H1 (cell line): ENCODE results near the gene CSGALNACT2. TPM values are rescaled to one million over a fixed set of nuclear protein-coding genes. Genes with fewer than 3 reads are reported as not detected.

Experiments
- ATF2 ChIP-seq: IDR thresholded peaks from 2 replicates; pipeline ENCODE4 v1.6.1; 2012; ENCODE audit warnings: low read length, inconsistent platforms
- KDM5A ChIP-seq: fragments of 200-600 bp; IDR thresholded peaks from 2 replicates; pipeline ENCODE4 v1.7.1; 2012; ENCODE audit warnings: mild to moderate bottlenecking, low read length, inconsistent platforms, mixed read lengths
- POU5F1 ChIP-seq: IDR thresholded peaks from 2 replicates; pipeline ENCODE4 v1.6.1; 2011; ENCODE audit warnings: low read depth, mild to moderate bottlenecking, low read length, moderate library complexity
- USF2 ChIP-seq: IDR thresholded peaks from 2 replicates; pipeline ENCODE4 v1.6.1; 2011; ENCODE audit warnings: low read length, improper control_type of control experiment
- polyA plus RNA-seq, 7 experiments: library from polyadenylated mRNA; depleted of rRNA in 3 of 7; stranded (reverse) in 5 of 7; unstranded in 2 of 7; fragments of >200 nt in 5 of 7; fragments of 200-250 nt in 2 of 7; gene quantifications; 1 replicate in 5 of 7; 2 replicates in 1 of 7; 4 replicates in 1 of 7; pipeline versions ENCODE4 v1.2.1 to v1.2.3, GENCODE V29; 2011 to 2013; ENCODE audit warnings: missing spikeins in 2 of 7, mixed read lengths in 2 of 7
- total RNA-seq: library from RNA; stranded (reverse); fragmentation: NEBNext Ultra II Directional; extraction: Animal tissue kit (Norgen Biotek cat#: 25700); gene quantifications from 2 replicates; pipeline ENCODE4 v1.2.1, GENCODE V29; 2021

Gene CSGALNACT2
- total and polyA plus RNA-seq, 2 of the 8 experiments (the other 6 are each of a cell fraction or from before 2014, with no cell fraction given): 2.6 to 5.3 TPM

GRCh38 chr10:43090188-43090587, 48.1 kb upstream of the CSGALNACT2 start (continued):
- TF ChIP-seq POU5F1: no peak
- TF ChIP-seq ATF2: no peak
- no peak for TF ChIP-seq KDM5A
- no peak for TF ChIP-seq USF2
